Vagina (tissue), 2 donors: ENCODE data around the gene LYAR. TPM values are rescaled to one million over a fixed set of nuclear protein-coding genes. Genes with fewer than 3 reads are reported as not detected.
"Not testable (repeated sequence)": the region's sequence is repeated elsewhere in the genome, so short reads cannot be mapped to it uniquely, and the experiment has no call there.

Experiments used
- DNase-seq, 2 donors: peaks; one replicate each; pipeline ENCODE4 v3.0.0-alpha.2; 2017; ENCODE audit errors: extremely low spot score in 2 of 2
- H3K27ac ChIP-seq: fragments of 200-600 bp; sonication (generic); one replicate; pipeline ENCODE4 v1.5.1; 2019
- H3K27me3 ChIP-seq: fragments of 200-600 bp; sonication (generic); one replicate; pipeline ENCODE4 v1.5.1; 2019
- H3K36me3 ChIP-seq, 2 donors: fragments of 200-600 bp; sonication (generic); one replicate each; pipeline ENCODE4 v1.5.1; 2017 to 2019
- H3K4me1 ChIP-seq: fragments of 200-600 bp; sonication (generic); one replicate; pipeline ENCODE4 v1.5.1; 2019
- H3K4me3 ChIP-seq, 2 donors: fragments of 200-600 bp; sonication (generic); 1 replicate in 1 of 2; 2 replicates in 1 of 2; pipeline ENCODE4 v1.5.1; 2016 to 2019
- H3K9me3 ChIP-seq: fragments of 200-600 bp; sonication (generic); one replicate; pipeline ENCODE4 v1.5.1; 2019
- CTCF ChIP-seq, 3 experiments: fragments of 450-650 bp in 2 of 3; fragments of 200-600 bp in 1 of 3; sonication (generic) in 1 of 3; IDR thresholded peaks; one replicate each; pipeline ENCODE4 v1.5.1; 2017 to 2019; ENCODE audit warnings: antibody characterized with exemption in 3 of 3, mild to moderate bottlenecking in 2 of 3, moderate library complexity in 2 of 3
- POLR2A ChIP-seq, 2 donors: fragments of 450-650 bp; IDR thresholded peaks; one replicate each; pipeline ENCODE4 v1.6.1; 2017; ENCODE audit warnings: antibody characterized with exemption in 2 of 2, mild to moderate bottlenecking in 2 of 2, moderate library complexity in 2 of 2
- POLR2AphosphoS5 ChIP-seq, 2 donors: sonication (generic); formaldehyde crosslinking; IDR thresholded peaks; one replicate each; pipeline ENCODE4 v1.9.0; 2017; ENCODE audit warnings: antibody characterized with exemption in 2 of 2, mild to moderate bottlenecking in 2 of 2, low read depth in 1 of 2; ENCODE audit not compliant: insufficient read depth in 1 of 2
- intact Hi-C: fragments of 100-400 bp; cut with DNase I; formaldehyde crosslinking; loops from one replicate; pipeline ENCODE4 v1.15.1; 2023
- total RNA-seq: library from RNA; depleted of rRNA; stranded (reverse); fragments of >200 nt; gene quantifications from one replicate; pipeline ENCODE4 v1.2.3, GENCODE V29; 2016

The LYAR gene
- total RNA-seq, 1 donor from 2014 or later: 6.4 TPM

GRCh38 chr4:4267981-4268380 lies 22.0 kb downstream of the LYAR start:
- TF ChIP-seq POLR2AphosphoS5 (IDR thresholded peaks at IDR 0.05; ENCODE audit: insufficient read depth in 1 of 2, low read depth in 1 of 2) (no peak), POLR2A (IDR thresholded peaks at IDR 0.05) (no peak), CTCF (IDR thresholded peaks at IDR 0.05) (no peak)
- peaks cover 0 to 25% of the 10 kb centered on the region in 2 donors for H3K36me3 ChIP-seq
- H3K4me1 ChIP-seq: no peaks in the 10 kb centered on the region
- H3K9me3 ChIP-seq: no peaks in the 10 kb centered on the region
- no peak overlapping the region for H3K4me3 ChIP-seq
- H3K27me3 ChIP-seq: no peaks in the 10 kb centered on the region
- intact Hi-C loops: no loop called here
- no peak for DNase-seq
- H3K27ac ChIP-seq: no peak overlapping the region

GRCh38 chr4:4260185-4260751 lies 29.7 kb downstream of the LYAR start:
- Histone ChIP-seq H3K27me3 (no peaks in the 10 kb centered on the region), H3K27ac (no peak overlapping the region), H3K4me3 (no peak overlapping the region), H3K9me3 (no peaks in the 10 kb centered on the region), H3K4me1 (no peaks in the 10 kb centered on the region), H3K36me3 (no peaks in the 10 kb centered on the region)
- DNase-seq: no peak
- TF ChIP-seq CTCF (IDR thresholded peaks at IDR 0.05) (peak in 2 of 3 experiments; percentile 6 to 40), POLR2A (IDR thresholded peaks at IDR 0.05) (no peak), POLR2AphosphoS5 (IDR thresholded peaks at IDR 0.05; ENCODE audit: insufficient read depth in 1 of 2, low read depth in 1 of 2) (no peak)
- intact Hi-C loops: no loop called here

- intact Hi-C loops: no loop called here
- Histone ChIP-seq H3K9me3 (no peaks in the 10 kb centered on the region), H3K27ac (no peak overlapping the region), H3K27me3 (no peaks in the 10 kb centered on the region), H3K4me1 (no peaks in the 10 kb centered on the region), H3K4me3 (no peak overlapping the region), H3K36me3 (no peaks in the 10 kb centered on the region)
- no peak for DNase-seq
- TF ChIP-seq CTCF (IDR thresholded peaks at IDR 0.05) (no peak), POLR2A (IDR thresholded peaks at IDR 0.05) (no peak), POLR2AphosphoS5 (IDR thresholded peaks at IDR 0.05; ENCODE audit: insufficient read depth in 1 of 2, low read depth in 1 of 2) (no peak)
Measured at GRCh38 chr4:4259484-4260100, 30.4 kb downstream of the LYAR start.

- H3K27me3 ChIP-seq, H3K36me3 ChIP-seq, intact Hi-C loops, H3K4me1 ChIP-seq, H3K4me3 ChIP-seq, H3K27ac ChIP-seq, DNase-seq, H3K9me3 ChIP-seq: not testable (repeated sequence)
Measured at GRCh38 chr4:4257705-4258104, 32.2 kb downstream of the LYAR start.

- no peaks in the 10 kb centered on the region for H3K27me3 ChIP-seq
- TF ChIP-seq CTCF (IDR thresholded peaks at IDR 0.05) (no peak), POLR2A (IDR thresholded peaks at IDR 0.05) (no peak), POLR2AphosphoS5 (IDR thresholded peaks at IDR 0.05; ENCODE audit: insufficient read depth in 1 of 2, low read depth in 1 of 2) (no peak)
- H3K36me3 ChIP-seq: no peaks in the 10 kb centered on the region
- no peaks in the 10 kb centered on the region for H3K9me3 ChIP-seq
- H3K4me1 ChIP-seq: no peaks in the 10 kb centered on the region
- intact Hi-C loops: no loop called here
- DNase-seq: no peak
- H3K4me3 ChIP-seq: no peak overlapping the region
- no peak overlapping the region for H3K27ac ChIP-seq
Measured at GRCh38 chr4:4256799-4257198, 33.2 kb downstream of the LYAR start.
